Kidney (tissue), 14 donors: Measurements from ENCODE around the gene TMEM74B. TPM values are rescaled to one million over a fixed set of nuclear protein-coding genes. Genes with fewer than 3 reads are reported as not detected.

Experiments used
- DNase-seq, 5 donors: peaks; one replicate each; pipeline ENCODE4 v3.0.0-alpha.2; 2013 to 2020
- FAIRE-seq: peaks from 2 replicates; lab custom pipeline; 2012; peaks lifted over from hg19 to GRCh38; lab: Jason Lieb, UNC
- H3K27ac ChIP-seq, 2 donors: one replicate each; pipeline ENCODE4 v1.7.0; 2013; ENCODE audit warnings: low read depth in 2 of 2, low read length in 2 of 2, inconsistent platforms in 1 of 2
- H3K27me3 ChIP-seq: one replicate; pipeline ENCODE4 v1.7.1; 2013; ENCODE audit warnings: low read length, inconsistent platforms; ENCODE audit not compliant: control insufficient read depth, insufficient read depth
- H3K36me3 ChIP-seq, 3 donors: one replicate each; pipeline versions ENCODE4 v1.7.0 to v1.7.1; 2013; ENCODE audit warnings: low read length in 3 of 3, control low read depth in 1 of 3, inconsistent platforms in 1 of 3; ENCODE audit not compliant: insufficient read depth in 3 of 3, control insufficient read depth in 2 of 3
- H3K4me1 ChIP-seq, 3 donors: one replicate each; pipeline versions ENCODE4 v1.7.0 to v1.7.1; 2013; ENCODE audit warnings: low read length in 3 of 3, inconsistent platforms in 1 of 3, low read depth in 1 of 3; ENCODE audit not compliant: control insufficient read depth in 2 of 3, insufficient read depth in 2 of 3
- H3K4me3 ChIP-seq, 3 donors: one replicate each; pipeline versions ENCODE4 v1.7.0 to v1.8.1; 2013; ENCODE audit warnings: low read length in 3 of 3, control low read depth in 1 of 3, inconsistent platforms in 1 of 3
- H3K9ac ChIP-seq, 3 donors: one replicate each; pipeline versions ENCODE4 v1.7.0 to v1.7.1; 2013; ENCODE audit warnings: low read length in 3 of 3, control low read depth in 1 of 3, inconsistent platforms in 1 of 3
- H3K9me3 ChIP-seq, 3 donors: one replicate each; pipeline versions ENCODE4 v1.7.0 to v1.7.1; 2013; ENCODE audit warnings: low read length in 3 of 3, control low read depth in 1 of 3, inconsistent platforms in 1 of 3; ENCODE audit not compliant: control insufficient read depth in 2 of 3, insufficient read depth in 1 of 3
- intact Hi-C: fragments of 100-400 bp; cut with DNase I; formaldehyde crosslinking; loops from one replicate; pipeline ENCODE4 v1.11.1; 2022
- polyA plus RNA-seq: library from polyadenylated mRNA; stranded (reverse); fragments of 350-450 nt; fragmentation: Illumina TruSeq; extraction: RNeasy Lipid Tissue Mini Kit (QIAGEN cat#74804); gene quantifications from one replicate; pipeline ENCODE4 v1.2.3, GENCODE V29; 2014; ENCODE audit warnings: low read depth, low replicate concordance; ENCODE audit not compliant: insufficient read depth
- total RNA-seq: library from RNA; stranded (reverse); fragmentation: NEBNext Ultra II Directional; extraction: Animal tissue kit (Norgen Biotek cat#: 25700); gene quantifications from one replicate; pipeline ENCODE4 v1.2.1, GENCODE V29; 2021
- TF ChIP-seq, protein P1 (sequence below): IDR thresholded peaks from 3 replicates; pipeline ENCODE4 v1.5.1; 2012; ENCODE audit warnings: mild to moderate bottlenecking, moderate library complexity, borderline replicate concordance; ENCODE audit not compliant: insufficient read depth; ENCODE audit errors: extremely low read depth
- donor health status: control.
- donor health status: control.
- donor health status: control.
- donor health status: control.
- donor health status: control.
- donor health status: DM: yes; HTN: yes; CAD: no.
- donor health status: Normal renal cell carcinoma (clear cell type).

TMEM74B gene
- total and polyA plus RNA-seq, 2 donors from 2014 or later: 0.54 to 1.6 TPM

DNA sequence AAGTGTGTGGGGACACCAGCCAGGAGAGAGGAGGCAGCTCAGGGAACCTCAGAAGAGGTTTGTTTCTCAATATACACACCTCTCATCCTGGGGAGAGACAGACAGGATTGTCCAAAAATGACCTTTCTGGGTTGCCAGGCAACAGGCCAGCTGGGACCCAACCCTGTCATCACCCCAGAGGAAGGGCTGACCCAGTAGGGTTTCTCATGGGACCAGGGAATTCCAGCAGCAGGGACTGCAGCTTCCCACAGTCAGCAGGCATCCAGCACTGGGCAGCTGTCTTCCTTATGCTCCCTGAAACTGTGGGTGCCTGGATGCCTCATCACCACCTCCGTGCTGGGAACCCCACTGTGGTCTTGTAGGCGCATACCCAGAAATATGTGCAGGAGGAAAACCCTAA is 19.8 kb upstream of the TMEM74B start:
- TF ChIP-seq, protein P1, sequence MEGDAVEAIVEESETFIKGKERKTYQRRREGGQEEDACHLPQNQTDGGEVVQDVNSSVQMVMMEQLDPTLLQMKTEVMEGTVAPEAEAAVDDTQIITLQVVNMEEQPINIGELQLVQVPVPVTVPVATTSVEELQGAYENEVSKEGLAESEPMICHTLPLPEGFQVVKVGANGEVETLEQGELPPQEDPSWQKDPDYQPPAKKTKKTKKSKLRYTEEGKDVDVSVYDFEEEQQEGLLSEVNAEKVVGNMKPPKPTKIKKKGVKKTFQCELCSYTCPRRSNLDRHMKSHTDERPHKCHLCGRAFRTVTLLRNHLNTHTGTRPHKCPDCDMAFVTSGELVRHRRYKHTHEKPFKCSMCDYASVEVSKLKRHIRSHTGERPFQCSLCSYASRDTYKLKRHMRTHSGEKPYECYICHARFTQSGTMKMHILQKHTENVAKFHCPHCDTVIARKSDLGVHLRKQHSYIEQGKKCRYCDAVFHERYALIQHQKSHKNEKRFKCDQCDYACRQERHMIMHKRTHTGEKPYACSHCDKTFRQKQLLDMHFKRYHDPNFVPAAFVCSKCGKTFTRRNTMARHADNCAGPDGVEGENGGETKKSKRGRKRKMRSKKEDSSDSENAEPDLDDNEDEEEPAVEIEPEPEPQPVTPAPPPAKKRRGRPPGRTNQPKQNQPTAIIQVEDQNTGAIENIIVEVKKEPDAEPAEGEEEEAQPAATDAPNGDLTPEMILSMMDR: no peak
- no peak overlapping the region for H3K9ac ChIP-seq
- intact Hi-C loops: no loop called here
- no peaks in the 10 kb centered on the region for H3K9me3 ChIP-seq
- H3K27ac ChIP-seq: no peak overlapping the region
- FAIRE-seq (no peak), DNase-seq (no peak)
- peaks cover 0 to 5% (median 0%) of the 10 kb centered on the region in 3 donors for H3K4me1 ChIP-seq
- no peak overlapping the region for H3K4me3 ChIP-seq
- no peaks in the 10 kb centered on the region for H3K36me3 ChIP-seq
- H3K27me3 ChIP-seq: no peaks in the 10 kb centered on the region

DNA sequence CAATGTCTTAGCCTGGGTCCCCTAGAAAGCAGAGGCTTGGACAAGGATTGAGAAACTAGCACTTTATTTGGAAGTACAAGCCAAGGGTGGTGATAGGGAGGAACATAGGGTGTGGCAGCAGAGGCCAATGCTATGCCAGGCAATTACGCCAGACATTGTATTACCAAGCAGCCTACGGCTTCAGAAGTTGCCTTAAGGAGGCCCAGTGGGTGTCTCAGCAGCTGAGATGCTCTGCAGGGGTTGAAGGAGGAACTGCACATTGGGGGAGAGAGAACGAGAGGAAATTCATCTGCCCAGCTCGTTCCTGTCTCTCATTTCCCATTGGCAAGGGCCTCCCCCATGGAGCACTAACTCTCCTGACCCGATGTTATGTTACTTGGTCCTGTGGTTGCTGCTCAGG is 19.3 kb upstream of the TMEM74B start:
- Histone ChIP-seq H3K4me3 (no peak overlapping the region), H3K9ac (no peak overlapping the region), H3K4me1 (peaks cover 0 to 5% (median 0%) of the 10 kb centered on the region in 3 donors), H3K9me3 (no peaks in the 10 kb centered on the region), H3K27ac (no peak overlapping the region), H3K36me3 (no peaks in the 10 kb centered on the region), H3K27me3 (no peaks in the 10 kb centered on the region)
- no peak for FAIRE-seq
- intact Hi-C loops: no loop called here
- TF ChIP-seq, protein P1: no peak
- no peak for DNase-seq

DNA sequence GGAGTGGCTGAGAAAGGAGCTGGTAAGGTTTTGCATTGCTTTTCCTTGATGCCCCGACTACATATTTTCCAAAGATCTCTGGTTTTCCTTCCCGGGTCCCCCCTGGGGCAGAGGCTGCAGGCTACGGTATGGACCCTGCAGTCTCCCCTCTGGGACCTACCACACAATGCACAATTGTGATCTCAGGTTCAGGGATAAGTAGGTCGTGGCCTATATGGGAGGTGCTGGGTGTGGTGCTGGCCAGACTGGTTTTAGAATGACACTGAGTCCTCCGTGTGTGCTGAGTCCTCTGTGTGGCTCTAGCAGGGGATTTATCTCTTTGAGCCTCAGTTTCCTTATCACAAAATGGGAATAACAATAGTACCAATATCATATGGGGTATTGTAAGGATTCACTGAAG is 18.8 kb upstream of the TMEM74B start:
- Histone ChIP-seq H3K36me3 (no peaks in the 10 kb centered on the region), H3K9ac (no peak overlapping the region), H3K27me3 (no peaks in the 10 kb centered on the region), H3K9me3 (no peaks in the 10 kb centered on the region), H3K27ac (no peak overlapping the region), H3K4me3 (no peak overlapping the region), H3K4me1 (peaks cover 0 to 5% (median 0%) of the 10 kb centered on the region in 3 donors)
- intact Hi-C loops: no loop called here
- DNase-seq (no peak), FAIRE-seq (no peak)
- TF ChIP-seq, protein P1: no peak
